HG02623 (cell line): ENCODE data around the gene DNM2.
"Not testable (repeated sequence)": the region's sequence is repeated elsewhere in the genome, so short reads cannot be mapped to it uniquely, and the experiment has no call there.

Experiments used
- ATAC-seq: cut with Tn5 transposase; IDR thresholded peaks from one replicate; pipeline ENCODE4 v1.9.1; 2021; ENCODE audit warnings: moderate library complexity; ENCODE audit not compliant: unreplicated experiment

The DNM2 gene

GRCh38 chr19:10856899-10857298 is 139.0 kb downstream of the DNM2 start:
- not testable (repeated sequence) for ATAC-seq

- no peak for ATAC-seq
Observed at GRCh38 chr19:10858204-10858828, 140.4 kb downstream of the DNM2 start.

GRCh38 chr19:10861103-10861651 is 143.3 kb downstream of the DNM2 start:
- ATAC-seq: no peak

- ATAC-seq: no peak
Observed at GRCh38 chr19:10862561-10863106, 144.8 kb downstream of the DNM2 start.

- no peak for ATAC-seq
Observed at GRCh38 chr19:10863107-10863717, 145.3 kb downstream of the DNM2 start.

- no peak for ATAC-seq
Observed at GRCh38 chr19:10864538-10864899, 146.6 kb downstream of the DNM2 start.

- no peak for ATAC-seq
Observed at GRCh38 chr19:10866495-10866894, 148.6 kb downstream of the DNM2 start.

- no peak for ATAC-seq
Observed at GRCh38 chr19:10868872-10869547, 151.1 kb downstream of the DNM2 start.

- not testable (repeated sequence) for ATAC-seq
Observed at GRCh38 chr19:10869872-10870311, 152.0 kb downstream of the DNM2 start.

- no peak for ATAC-seq
Observed at GRCh38 chr19:10870501-10870954, 152.6 kb downstream of the DNM2 start.

GRCh38 chr19:10870955-10871603 is 153.2 kb downstream of the DNM2 start, which contains the start of gene CARM1:
Gene CARM1 (plus strand): TSS chr19:10871553. CDS start chr19:10871703, 150 bp downstream.
- peak; percentile 68 for ATAC-seq

GRCh38 chr19:10871711-10872545 is 154.0 kb downstream of the DNM2 start:
- peak; percentile 20 for ATAC-seq

GRCh38 chr19:10872546-10873107 is 154.7 kb downstream of the DNM2 start:
- ATAC-seq: no peak

- ATAC-seq: no peak
Observed at GRCh38 chr19:10874024-10874423, 156.1 kb downstream of the DNM2 start.

GRCh38 chr19:10876459-10877240 is 158.8 kb downstream of the DNM2 start:
- peak; percentile 35 for ATAC-seq

GRCh38 chr19:10877608-10878007 is 159.7 kb downstream of the DNM2 start:
- not testable (repeated sequence) for ATAC-seq

- ATAC-seq: no peak
Observed at GRCh38 chr19:10878253-10878652, 160.4 kb downstream of the DNM2 start.
